HTERT RPE-1 (cell line): Measurements from ENCODE around the gene SLC43A2.
"Not testable (repeated sequence)": the region's sequence is repeated elsewhere in the genome, so short reads cannot be mapped to it uniquely, and the experiment has no call there.

Source experiments
- in situ Hi-C: fragments of 300-500 bp; cut with MboI; formaldehyde crosslinking; loops from 4 replicates; pipeline ENCODE4 v1.14.3; 2020; ENCODE audit warnings: low sequenced_read_pairs

Gene SLC43A2

DNA sequence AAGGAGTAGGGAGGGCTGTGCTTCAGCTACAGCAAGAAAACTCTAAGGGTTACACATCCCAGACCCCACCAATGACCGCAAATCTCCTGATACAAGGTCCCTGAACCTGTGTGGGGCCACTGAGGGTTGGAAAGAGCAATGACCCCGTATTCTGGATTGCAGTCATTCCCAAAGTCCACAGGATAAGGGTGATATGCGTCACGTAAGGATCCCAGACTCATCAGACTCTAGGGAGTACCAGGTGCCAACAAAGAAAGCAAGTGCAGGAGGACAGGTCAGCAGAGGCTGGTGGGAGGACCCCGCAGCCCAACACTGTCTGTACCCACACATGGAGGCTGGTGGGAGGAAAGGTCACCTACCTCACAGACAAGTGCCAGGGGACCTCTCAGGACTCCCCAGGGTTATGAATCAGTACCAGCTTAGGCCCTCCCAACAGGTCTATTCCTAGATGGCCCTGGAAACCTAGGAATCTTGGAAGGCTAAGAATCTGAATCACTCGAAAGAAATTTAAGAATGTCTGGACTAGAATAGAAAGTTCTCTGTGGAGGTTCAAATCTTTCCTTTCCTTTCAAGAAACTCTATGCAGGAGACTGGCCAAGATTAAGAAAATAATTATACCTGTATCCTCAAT is 82.2 kb downstream of the SLC43A2 start:
- in situ Hi-C loops: no loop called here

DNA sequence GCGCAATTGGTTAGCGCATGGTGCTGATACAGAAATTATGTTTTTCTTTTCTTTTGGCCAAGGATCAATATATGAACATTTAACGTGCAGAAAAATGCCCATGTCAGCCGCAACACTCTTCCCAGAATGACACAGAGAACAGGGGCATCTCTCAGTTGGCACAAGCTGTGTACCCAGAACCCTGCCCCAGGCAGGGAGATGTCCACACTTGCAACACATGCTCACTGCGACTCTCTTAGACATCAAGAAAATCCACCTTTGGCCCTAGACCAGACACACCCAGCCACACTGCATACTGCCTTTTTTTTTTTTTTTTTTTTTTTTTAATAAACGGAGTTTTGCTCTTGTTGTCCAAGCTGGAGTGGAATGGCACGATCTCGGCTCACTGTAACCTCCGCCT is 83.0 kb downstream of the SLC43A2 start:
- in situ Hi-C loops: no loop called here

DNA sequence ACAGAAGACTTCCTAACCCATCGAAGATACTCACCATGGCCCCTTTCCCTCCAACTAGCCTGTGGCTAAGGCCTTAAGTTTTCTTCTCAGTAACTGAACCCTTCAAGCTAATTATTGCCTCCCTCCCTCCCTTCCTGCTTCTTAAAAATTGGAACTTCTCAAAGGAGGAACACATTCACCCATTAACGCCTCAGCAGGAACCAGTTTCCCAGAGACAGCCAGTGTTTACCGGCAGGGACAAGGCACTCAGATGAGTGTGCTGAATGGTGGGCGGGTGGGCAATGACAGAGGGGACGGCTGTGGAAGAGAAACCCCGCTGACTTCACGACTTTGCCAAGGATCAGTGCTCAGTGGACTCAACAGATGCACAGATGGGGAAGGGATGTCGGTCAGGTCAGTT is 86.3 kb downstream of the SLC43A2 start:
- in situ Hi-C loops: no loop called here

DNA sequence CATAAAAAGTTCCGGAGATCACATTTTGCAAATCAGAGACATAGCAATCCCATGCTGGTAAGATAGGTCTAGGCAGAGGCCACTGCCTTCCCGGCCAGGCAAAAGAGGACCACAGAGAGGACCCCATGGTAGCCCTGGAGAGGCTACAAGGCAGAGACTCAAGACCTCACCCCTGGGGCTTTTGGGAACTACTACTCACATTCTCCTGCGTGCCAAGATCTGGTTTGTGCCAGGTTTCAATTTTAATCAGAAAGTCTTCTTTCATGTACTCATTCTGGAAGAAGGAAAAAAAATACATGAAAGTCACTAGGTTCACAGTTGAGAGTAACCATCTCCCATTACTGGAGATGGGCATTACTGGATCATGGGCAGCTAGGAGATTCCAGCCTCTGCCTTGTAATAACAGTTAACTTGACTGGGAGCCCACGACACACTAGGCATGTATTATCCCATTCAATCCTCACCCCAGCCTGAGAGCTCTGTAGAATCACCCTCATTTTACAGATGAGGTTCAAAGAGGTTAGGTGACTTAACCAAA is 87.2 kb downstream of the SLC43A2 start:
- in situ Hi-C loops: no loop called here

DNA sequence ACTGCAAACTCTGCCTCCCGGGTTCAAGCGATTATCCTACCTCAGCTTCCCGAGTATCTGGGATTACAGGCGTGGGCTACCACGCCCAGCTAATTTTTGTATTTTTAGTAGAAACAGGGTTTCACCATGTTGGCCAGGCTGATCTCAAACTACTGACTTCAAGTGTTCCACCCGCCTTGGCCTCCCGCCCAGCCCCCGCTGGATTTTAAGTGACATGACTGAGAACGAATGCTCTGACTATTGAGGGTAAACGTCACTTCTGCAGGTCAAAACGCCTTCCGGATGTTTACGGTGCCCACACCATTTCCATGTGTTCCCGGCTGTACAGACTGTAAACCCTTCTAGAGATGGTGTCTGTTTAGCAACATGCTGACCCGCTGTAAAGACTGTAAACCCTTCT is 88.8 kb downstream of the SLC43A2 start:
- in situ Hi-C loops: no loop called here

DNA sequence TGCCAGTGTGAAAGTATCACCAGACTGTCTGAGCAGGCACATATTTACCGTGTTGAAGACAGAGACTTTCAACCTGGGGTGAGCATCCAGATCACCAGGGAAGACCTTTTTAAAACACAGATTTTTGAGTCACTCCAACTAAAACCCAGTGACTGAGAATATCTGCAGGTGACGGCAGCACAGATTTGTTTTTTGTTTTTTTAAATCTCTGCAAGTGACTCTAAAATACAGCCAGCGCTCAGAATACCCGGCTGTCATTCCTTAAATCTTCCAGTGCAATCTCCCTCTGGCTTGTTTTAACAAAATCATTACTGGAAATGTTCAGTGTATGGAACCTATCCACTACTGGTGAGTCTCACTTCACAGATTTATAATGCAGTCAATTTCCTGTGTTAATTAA is 92.9 kb downstream of the SLC43A2 start:
- in situ Hi-C loops: no loop called here

DNA sequence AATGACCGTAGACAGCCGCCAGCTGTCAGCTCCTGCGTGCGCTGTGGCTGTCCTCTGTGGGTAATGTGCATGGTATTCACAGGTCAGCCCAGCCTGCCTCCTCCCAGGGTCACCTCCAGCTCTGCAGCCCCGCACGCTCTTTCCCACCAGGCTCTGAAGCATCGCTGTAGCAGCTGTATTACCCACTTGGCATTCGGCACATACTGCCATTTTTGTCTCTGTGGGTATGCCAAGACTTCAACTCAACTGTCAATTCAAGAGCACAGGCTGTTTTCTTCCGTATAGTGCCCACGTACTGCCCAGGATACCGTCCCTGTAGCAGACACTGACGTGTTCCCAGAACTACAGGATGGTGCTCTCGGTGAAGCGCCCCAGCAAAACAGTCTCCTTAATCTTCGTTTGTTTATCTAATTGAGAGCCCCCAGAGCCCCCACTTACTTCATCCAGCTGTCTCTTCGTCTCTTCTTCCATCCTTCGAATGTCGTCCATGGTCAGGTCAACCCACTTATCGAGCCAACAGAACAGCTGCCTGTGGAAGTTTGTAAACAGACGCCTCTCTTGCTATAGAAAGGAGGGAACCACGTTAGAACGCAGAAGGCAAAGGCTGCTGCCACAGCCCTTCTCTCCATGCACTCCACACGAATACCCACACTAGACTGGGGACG is 94.8 kb downstream of the SLC43A2 start:
- in situ Hi-C loops: no loop called here

DNA sequence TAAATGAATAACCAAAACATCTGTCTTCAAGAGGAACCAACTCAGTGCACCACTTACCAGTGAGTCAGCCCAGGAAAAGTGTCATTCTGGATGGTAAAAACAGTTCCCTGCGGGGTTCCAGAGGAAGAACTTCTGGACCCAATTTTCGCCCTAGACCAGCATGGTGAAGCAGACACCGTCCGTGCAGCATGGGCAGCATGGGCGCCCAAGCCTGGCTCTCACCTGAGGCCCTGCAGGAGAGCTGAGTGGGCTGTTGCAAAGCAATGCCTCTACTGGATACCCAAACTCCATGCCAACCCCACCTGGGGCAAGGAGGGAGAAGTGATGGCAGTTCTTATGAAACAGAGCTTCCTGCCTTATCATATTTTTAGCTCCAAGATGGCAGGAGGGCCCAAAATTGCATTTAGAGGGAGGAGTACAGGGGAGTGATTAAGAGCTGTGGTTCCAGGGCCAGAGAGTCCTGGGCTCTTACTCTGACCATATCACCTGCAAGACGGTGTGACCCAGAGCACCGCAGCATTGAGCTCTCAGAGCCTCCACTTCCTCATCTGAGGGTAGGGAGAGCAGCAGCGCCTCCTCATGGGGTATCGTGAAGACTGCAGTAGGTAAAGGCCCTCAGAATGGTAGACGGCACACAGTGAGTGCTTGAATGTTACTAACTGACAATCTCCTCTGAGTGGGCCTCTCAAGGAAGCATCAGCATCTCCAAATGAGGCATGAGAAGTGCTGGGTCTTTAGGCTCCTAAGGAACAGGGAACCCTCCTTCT is 95.6 kb downstream of the SLC43A2 start:
- in situ Hi-C loops: no loop called here

DNA sequence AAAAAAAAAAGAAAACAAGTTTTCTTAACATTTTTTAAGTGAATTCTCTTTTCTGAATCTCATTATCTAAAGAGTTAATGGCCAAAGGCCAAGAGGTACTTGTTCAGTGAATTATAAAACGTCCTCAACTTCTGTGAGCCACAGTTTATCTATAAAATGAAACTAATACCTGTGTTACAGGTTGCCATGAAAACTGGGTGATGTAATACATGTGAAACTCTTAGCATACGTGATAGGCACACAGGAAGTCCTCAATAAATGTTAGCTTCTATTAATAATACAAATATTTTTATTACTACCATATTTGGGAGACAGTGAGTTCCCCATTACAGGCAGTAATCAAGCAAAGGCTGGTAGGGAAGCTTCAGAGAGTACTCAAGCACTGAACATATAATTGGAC is 98.8 kb downstream of the SLC43A2 start:
- in situ Hi-C loops: no loop called here

DNA sequence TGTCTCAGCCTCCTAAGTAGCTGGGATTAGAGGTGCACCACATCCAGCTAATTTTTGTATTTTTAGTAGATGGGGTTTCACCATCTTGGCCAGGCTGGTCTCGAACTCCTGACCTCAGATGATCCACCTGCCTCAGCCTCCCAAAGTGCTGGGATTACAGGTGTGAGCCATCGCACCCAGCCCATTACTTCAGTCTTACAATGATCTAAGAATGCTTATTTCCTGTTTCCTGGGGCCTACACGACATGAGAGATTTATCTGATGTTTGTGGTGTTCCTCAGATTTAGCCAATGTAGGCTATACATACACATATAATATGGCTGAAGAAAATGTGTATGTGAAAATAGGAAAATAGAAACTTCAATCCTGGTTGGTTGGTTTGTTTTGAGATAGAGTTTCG is 101.8 kb downstream of the SLC43A2 start:
- in situ Hi-C loops: not testable (repeated sequence)

DNA sequence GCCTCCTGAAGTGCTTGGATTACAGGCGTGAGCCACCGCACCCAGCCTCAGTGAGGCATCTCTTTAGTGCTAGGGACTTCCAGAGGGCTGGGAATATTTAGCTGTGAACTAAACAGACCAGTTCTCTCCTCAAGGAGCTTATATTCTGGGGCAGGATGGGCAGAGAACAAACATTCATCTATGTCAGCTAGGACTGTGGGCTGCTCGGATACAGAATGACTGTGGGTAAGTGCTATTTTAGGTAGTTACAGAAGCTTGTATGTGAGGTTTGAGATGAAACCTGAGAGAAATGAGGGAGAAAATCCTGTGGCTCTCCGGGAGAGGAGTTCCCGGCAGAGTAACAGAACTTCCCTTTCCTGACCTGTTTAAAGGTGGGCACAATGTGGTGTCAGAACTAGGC is 106.0 kb downstream of the SLC43A2 start:
- in situ Hi-C loops: no loop called here

DNA sequence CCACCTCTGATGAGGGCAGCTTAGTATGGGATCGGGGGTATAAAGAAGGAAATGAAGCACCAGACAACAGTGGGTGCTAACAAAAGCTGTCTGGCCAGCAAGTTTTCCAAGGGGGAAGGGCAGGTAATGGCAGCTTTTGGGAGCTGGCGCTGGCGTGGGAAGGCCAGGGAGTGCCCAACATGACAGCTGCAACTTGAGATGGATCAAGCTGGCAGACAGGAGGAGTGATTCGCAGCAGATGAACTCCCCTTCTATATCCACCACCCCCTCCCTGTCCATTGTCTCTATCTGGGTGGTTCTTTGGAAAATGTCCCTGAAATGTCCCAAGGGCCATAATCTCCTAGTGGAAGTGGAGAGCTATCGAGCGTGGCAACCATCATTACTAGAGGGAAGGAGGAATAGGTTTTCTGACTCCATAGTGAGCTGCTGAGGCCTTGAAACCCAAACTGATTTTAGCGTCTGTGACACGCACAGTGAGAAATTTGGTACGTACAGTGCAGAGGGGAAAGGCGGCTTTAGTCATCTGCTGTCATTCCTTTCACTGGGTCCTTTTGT is 107.5 kb downstream of the SLC43A2 start:
- in situ Hi-C loops: no loop called here

DNA sequence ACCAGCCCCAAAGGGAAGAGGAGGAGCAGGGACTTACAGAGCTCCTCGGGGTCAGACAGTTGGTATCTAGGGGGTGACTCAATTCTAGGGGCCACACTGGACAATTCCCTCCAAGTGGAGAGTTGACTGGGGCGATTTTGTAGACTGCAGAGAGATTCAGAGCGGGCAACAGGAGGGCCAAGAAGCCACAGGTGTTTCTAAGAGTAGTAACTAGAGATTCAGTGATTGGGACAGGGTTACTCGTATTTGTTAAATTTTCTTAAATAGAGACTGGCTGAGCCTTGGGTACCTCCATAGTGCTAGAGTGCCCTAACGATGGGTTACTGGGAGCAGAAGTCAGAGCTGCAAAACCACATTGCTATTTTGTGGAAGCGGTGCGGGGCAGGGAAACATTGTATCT is 109.0 kb downstream of the SLC43A2 start:
- in situ Hi-C loops: no loop called here
